H9 (cell line): ENCODE data around the gene MBP. TPM values are rescaled to one million over a fixed set of nuclear protein-coding genes. Genes with fewer than 3 reads are reported as not detected.

ENCODE experiments used
- DNase-seq: peaks from one replicate; pipeline ENCODE4 v3.0.0-alpha.2; 2017
- H2AFZ ChIP-seq: one replicate; pipeline ENCODE4 v1.6.1; 2013; ENCODE audit warnings: mild to moderate bottlenecking, low read length, control low read depth, moderate library complexity
- H2AK5ac ChIP-seq: 2 replicates; pipeline ENCODE4 v1.6.1; 2013; ENCODE audit warnings: low read length, control low read depth, mixed read lengths; ENCODE audit not compliant: insufficient read length
- H2BK120ac ChIP-seq: one replicate; pipeline ENCODE4 v1.6.1; 2013; ENCODE audit warnings: low read depth, mild to moderate bottlenecking, low read length, control low read depth, inconsistent platforms; ENCODE audit not compliant: poor library complexity, severe bottlenecking
- H2BK12ac ChIP-seq: 2 replicates; pipeline ENCODE4 v1.6.1; 2013; ENCODE audit warnings: low read length, control low read depth, mixed read lengths, low read depth; ENCODE audit not compliant: insufficient read length
- H2BK15ac ChIP-seq: 2 replicates; pipeline ENCODE4 v1.6.1; 2013; ENCODE audit warnings: low read depth, low read length, control low read depth
- H2BK20ac ChIP-seq: one replicate; pipeline ENCODE4 v1.6.1; 2013; ENCODE audit warnings: low read depth, mild to moderate bottlenecking, low read length, control low read depth, inconsistent platforms; ENCODE audit not compliant: poor library complexity, severe bottlenecking
- H2BK5ac ChIP-seq: 2 replicates; pipeline ENCODE4 v1.6.1; 2013; ENCODE audit warnings: low read length, control low read depth, mixed read lengths; ENCODE audit not compliant: insufficient read length
- H3K14ac ChIP-seq: 2 replicates; pipeline ENCODE4 v1.6.1; 2013; ENCODE audit warnings: low read length, control low read depth; ENCODE audit not compliant: insufficient read depth
- H3K18ac ChIP-seq: 2 replicates; pipeline ENCODE4 v1.6.1; 2013; ENCODE audit warnings: low read depth, mild to moderate bottlenecking, mixed read lengths, low read length, control low read depth; ENCODE audit not compliant: insufficient read length
- H3K23ac ChIP-seq: 2 replicates; pipeline ENCODE4 v1.6.1; 2013; ENCODE audit warnings: low read length, control low read depth, mixed read lengths, low read depth; ENCODE audit not compliant: insufficient read length
- H3K23me2 ChIP-seq: 2 replicates; pipeline ENCODE4 v1.6.1; 2013; ENCODE audit warnings: low read depth, mild to moderate bottlenecking, mixed read lengths, low read length, control low read depth; ENCODE audit not compliant: insufficient read length, poor library complexity, severe bottlenecking
- H3K27ac ChIP-seq: 2 replicates; pipeline ENCODE4 v1.5.1; 2013; ENCODE audit warnings: low read length, control low read depth, mixed read lengths, low read depth; ENCODE audit not compliant: insufficient read length
- H3K27me3 ChIP-seq: 2 replicates; pipeline ENCODE4 v1.6.1; 2013; ENCODE audit warnings: low read length, control low read depth, inconsistent platforms; ENCODE audit not compliant: insufficient read depth
- H3K4ac ChIP-seq: 2 replicates; pipeline ENCODE4 v1.6.1; 2013; ENCODE audit warnings: low read depth, mild to moderate bottlenecking, control low read depth, inconsistent platforms, low read length, moderate library complexity
- H3K4me1 ChIP-seq: 2 replicates; pipeline ENCODE4 v1.6.1; 2013; ENCODE audit warnings: low read length, control low read depth, inconsistent platforms; ENCODE audit not compliant: insufficient read depth
- H3K4me2 ChIP-seq: 2 replicates; pipeline ENCODE4 v1.6.1; 2013; ENCODE audit warnings: low read length, control low read depth, mixed read lengths; ENCODE audit not compliant: insufficient read length, insufficient read depth
- H3K56ac ChIP-seq: 2 replicates; pipeline ENCODE4 v1.6.1; 2013; ENCODE audit warnings: low read depth, mild to moderate bottlenecking, mixed read lengths, low read length, control low read depth; ENCODE audit not compliant: insufficient read length
- H3K79me1 ChIP-seq: 2 replicates; pipeline ENCODE4 v1.6.1; 2013; ENCODE audit warnings: low read depth, mild to moderate bottlenecking, moderate library complexity, low read length, control low read depth, inconsistent platforms; ENCODE audit not compliant: insufficient read depth, poor library complexity, severe bottlenecking
- H3K79me2 ChIP-seq: 2 replicates; pipeline ENCODE4 v1.6.1; 2013; ENCODE audit warnings: low read length, control low read depth, inconsistent platforms; ENCODE audit not compliant: insufficient read depth
- H3K9ac ChIP-seq: 2 replicates; pipeline ENCODE4 v1.6.1; 2013; ENCODE audit warnings: low read length, control low read depth, mixed read lengths; ENCODE audit not compliant: insufficient read length; ENCODE audit errors: extremely low read depth
- H3K9me3 ChIP-seq: one replicate; pipeline ENCODE4 v1.6.1; 2013; ENCODE audit warnings: low read depth, low read length, inconsistent platforms; ENCODE audit not compliant: control insufficient read depth
- H3T11ph ChIP-seq: one replicate; pipeline ENCODE4 v1.6.1; 2013; ENCODE audit warnings: mild to moderate bottlenecking, low read length, control low read depth, inconsistent platforms
- H4K20me1 ChIP-seq: one replicate; pipeline ENCODE4 v1.6.1; 2013; ENCODE audit not compliant: control insufficient read depth, insufficient read length, insufficient read depth
- H4K5ac ChIP-seq: 2 replicates; pipeline ENCODE4 v1.6.1; 2013; ENCODE audit warnings: low read depth, mild to moderate bottlenecking, mixed read lengths, low read length, control low read depth; ENCODE audit not compliant: insufficient read length
- H4K8ac ChIP-seq: replicated peaks from 2 replicates; pipeline ENCODE4 v1.6.1; 2013; ENCODE audit warnings: low read length, control low read depth, mixed read lengths, low read depth; ENCODE audit not compliant: insufficient read length
- H4K91ac ChIP-seq: 2 replicates; pipeline ENCODE4 v1.6.1; 2013; ENCODE audit warnings: low read depth, mild to moderate bottlenecking, moderate library complexity, mixed read lengths, low read length, control low read depth; ENCODE audit not compliant: insufficient read length
- H3K27ac Mint-ChIP-seq, 3 experiments: 2 replicates in 2 of 3; 3 replicates in 1 of 3; pipeline ENCODE4 v1.8.0; 2020 to 2021; ENCODE audit warnings: mixed read lengths in 3 of 3, mild to moderate bottlenecking in 1 of 3, moderate library complexity in 1 of 3
- H3K27me3 Mint-ChIP-seq: 2 replicates; pipeline ENCODE4 v1.8.0; 2021; ENCODE audit warnings: low read depth, mild to moderate bottlenecking, moderate library complexity, mixed read lengths
- H3K36me3 Mint-ChIP-seq, 3 experiments: 2 replicates in 2 of 3; 3 replicates in 1 of 3; pipeline ENCODE4 v1.8.0; 2020 to 2021; ENCODE audit warnings: low read depth in 3 of 3, mixed read lengths in 3 of 3; ENCODE audit not compliant: insufficient read depth in 1 of 3
- H3K4me1 Mint-ChIP-seq, 2 experiments: 2 replicates each; pipeline ENCODE4 v1.8.0; 2020; ENCODE audit warnings: mixed read lengths in 2 of 2
- H3K4me3 Mint-ChIP-seq, 2 experiments: 2 replicates in 1 of 2; 3 replicates in 1 of 2; pipeline ENCODE4 v1.8.0; 2020 to 2021; ENCODE audit warnings: mild to moderate bottlenecking in 2 of 2, mixed read lengths in 2 of 2, moderate library complexity in 1 of 2
- H3K9me3 Mint-ChIP-seq, 2 experiments: 2 replicates in 1 of 2; 3 replicates in 1 of 2; pipeline ENCODE4 v1.8.0; 2020; ENCODE audit warnings: mild to moderate bottlenecking in 2 of 2, mixed read lengths in 2 of 2, moderate library complexity in 1 of 2
- WGBS: extraction: QIAGEN DNeasy Blood & Tissue Kit; methylation state at CpG from one replicate; pipeline ENCODE4 v1.1.7; 2013; ENCODE audit warnings: missing lambda C conversion rate, low lambda C conversion rate, mixed read lengths; ENCODE audit not compliant: insufficient read length; ENCODE audit errors: extremely low coverage; 5-methylcytosine and 5-hydroxymethylcytosine counted together
- total RNA-seq: library from RNA; stranded (reverse); gene quantifications from 2 replicates; pipeline ENCODE4 v1.2.1, GENCODE V29; 2021
- TF ChIP-seq, protein P1 (sequence below): fragments of 200-600 bp; sonication (generic); conservative IDR thresholded peaks from 3 replicates; pipeline ENCODE4 v1.8.0; 2021; ENCODE audit warnings: antibody characterized with exemption, mild to moderate bottlenecking

MBP gene
- total RNA-seq, 1 experiment from 2014 or later: 8.6 TPM

DNA sequence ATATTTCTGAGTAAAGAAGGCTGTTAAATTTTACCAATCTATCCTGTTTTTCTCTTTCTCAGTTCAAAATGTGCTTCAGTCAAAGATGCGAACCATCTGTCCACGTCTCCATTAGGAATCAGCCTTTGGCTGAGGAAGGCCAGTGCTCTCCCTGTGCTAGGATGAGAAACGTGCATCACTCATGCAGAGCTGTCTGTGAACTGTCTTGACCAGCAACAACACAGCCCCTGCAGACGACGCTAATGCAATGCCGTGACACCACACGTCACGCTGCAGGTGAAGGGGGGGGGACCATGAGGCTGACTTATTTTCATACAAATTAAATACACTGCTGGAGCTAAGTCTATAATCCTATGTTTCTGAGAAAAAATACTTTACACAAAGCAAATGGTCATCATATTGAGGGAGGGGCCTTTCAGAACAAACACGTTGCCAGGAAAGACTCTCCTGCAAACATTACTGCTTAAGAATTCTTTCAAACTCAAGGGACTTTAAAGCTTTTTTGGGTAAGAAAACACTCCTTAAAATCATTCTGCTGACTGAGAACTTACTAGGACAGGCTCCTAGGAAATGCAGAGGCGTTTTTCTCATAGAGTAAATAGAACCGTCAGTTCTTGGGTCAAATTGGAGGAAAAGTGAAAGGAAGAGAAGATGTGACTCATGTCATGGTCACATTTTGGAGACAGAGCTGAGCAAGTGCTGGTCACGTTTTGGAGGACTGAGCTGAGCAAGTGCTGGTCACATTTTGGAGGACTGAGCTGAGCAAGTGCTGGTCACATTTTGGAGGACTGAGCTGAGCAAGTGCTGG, 97.0 kb downstream of the MBP start:
- H3K36me3 Mint-ChIP-seq: no peaks in the 10 kb centered on the region; a peak in 2 of 7 replicates
- no peaks in the 10 kb centered on the region for H3K4me1 Mint-ChIP-seq
- H3K27ac Mint-ChIP-seq: no peak overlapping the region
- no peak for DNase-seq
- H3K23me2 ChIP-seq: no peaks in the 10 kb centered on the region
- H3K18ac ChIP-seq: no peak overlapping the region
- no peak overlapping the region for H3K56ac ChIP-seq
- WGBS: no CpG with 5 or more reads among the region's 12 CpGs
- H3K27me3 Mint-ChIP-seq: no peaks in the 10 kb centered on the region; the same call in none of the 2 replicates
- H2BK15ac ChIP-seq: no peak overlapping the region
- no peak overlapping the region for H4K91ac ChIP-seq
- no peaks in the 10 kb centered on the region for H3K27me3 ChIP-seq
- no peaks in the 10 kb centered on the region for H3K79me2 ChIP-seq
- H3K23ac ChIP-seq: no peak overlapping the region
- no peaks in the 10 kb centered on the region for H3K9me3 ChIP-seq
- no peak overlapping the region for H3T11ph ChIP-seq
- H3K79me1 ChIP-seq: no peaks in the 10 kb centered on the region
- H3K27ac ChIP-seq: no peak overlapping the region
- no peaks in the 10 kb centered on the region for H4K20me1 ChIP-seq
- H2BK120ac ChIP-seq: no peak overlapping the region
- H2BK20ac ChIP-seq: no peak overlapping the region
- no peak overlapping the region for H3K14ac ChIP-seq
- no peak overlapping the region for H2BK12ac ChIP-seq
- H3K4ac ChIP-seq: no peak overlapping the region
- H3K4me1 ChIP-seq: no peaks in the 10 kb centered on the region
- no peaks in the 10 kb centered on the region; a peak in 1 of 5 replicates for H3K9me3 Mint-ChIP-seq
- H3K4me2 ChIP-seq: no peak overlapping the region
- H3K9ac ChIP-seq: no peak overlapping the region
- no peak overlapping the region for H2AK5ac ChIP-seq
- no peak overlapping the region for H4K5ac ChIP-seq
- TF ChIP-seq, protein P1, sequence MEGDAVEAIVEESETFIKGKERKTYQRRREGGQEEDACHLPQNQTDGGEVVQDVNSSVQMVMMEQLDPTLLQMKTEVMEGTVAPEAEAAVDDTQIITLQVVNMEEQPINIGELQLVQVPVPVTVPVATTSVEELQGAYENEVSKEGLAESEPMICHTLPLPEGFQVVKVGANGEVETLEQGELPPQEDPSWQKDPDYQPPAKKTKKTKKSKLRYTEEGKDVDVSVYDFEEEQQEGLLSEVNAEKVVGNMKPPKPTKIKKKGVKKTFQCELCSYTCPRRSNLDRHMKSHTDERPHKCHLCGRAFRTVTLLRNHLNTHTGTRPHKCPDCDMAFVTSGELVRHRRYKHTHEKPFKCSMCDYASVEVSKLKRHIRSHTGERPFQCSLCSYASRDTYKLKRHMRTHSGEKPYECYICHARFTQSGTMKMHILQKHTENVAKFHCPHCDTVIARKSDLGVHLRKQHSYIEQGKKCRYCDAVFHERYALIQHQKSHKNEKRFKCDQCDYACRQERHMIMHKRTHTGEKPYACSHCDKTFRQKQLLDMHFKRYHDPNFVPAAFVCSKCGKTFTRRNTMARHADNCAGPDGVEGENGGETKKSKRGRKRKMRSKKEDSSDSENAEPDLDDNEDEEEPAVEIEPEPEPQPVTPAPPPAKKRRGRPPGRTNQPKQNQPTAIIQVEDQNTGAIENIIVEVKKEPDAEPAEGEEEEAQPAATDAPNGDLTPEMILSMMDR: no peak
- no peak overlapping the region for H4K8ac ChIP-seq
- no peak overlapping the region for H3K4me3 Mint-ChIP-seq
- H2AFZ ChIP-seq: no peak overlapping the region
- no peak overlapping the region for H2BK5ac ChIP-seq
